Uterus (tissue), 2 donors: Measurements from ENCODE around the gene FNBP1.

ENCODE experiments used
- CTCF ChIP-seq, 4 experiments: fragments of 200-600 bp in 2 of 4; fragments of 450-650 bp in 2 of 4; sonication (generic) in 2 of 4; IDR thresholded peaks; one replicate each; pipeline ENCODE4 v1.5.1; 2016 to 2019; ENCODE audit warnings: antibody characterized with exemption in 4 of 4, mild to moderate bottlenecking in 2 of 4, moderate library complexity in 1 of 4
- POLR2A ChIP-seq, 2 donors: fragments of 450-650 bp; IDR thresholded peaks; one replicate each; pipeline ENCODE4 v1.6.1; 2016; ENCODE audit warnings: antibody characterized with exemption in 2 of 2, mild to moderate bottlenecking in 1 of 2, moderate library complexity in 1 of 2

- no peak for TF ChIP-seq CTCF (IDR thresholded peaks at IDR 0.05)
- peak; percentile 26 to 79 for TF ChIP-seq POLR2A (IDR thresholded peaks at IDR 0.05)
These were observed 79.9 kb downstream of the FNBP1 start for GRCh38 chr9:129962889-129963703.
